Fibroblast of skin of right biceps (primary cell): ENCODE results near the gene ATR.
"Not testable (repeated sequence)": the region's sequence is repeated elsewhere in the genome, so short reads cannot be mapped to it uniquely, and the experiment has no call there.

ENCODE experiments used
- DNase-seq: peaks from one replicate; pipeline ENCODE4 v3.0.0-alpha.2; 2013

ATR gene

DNA sequence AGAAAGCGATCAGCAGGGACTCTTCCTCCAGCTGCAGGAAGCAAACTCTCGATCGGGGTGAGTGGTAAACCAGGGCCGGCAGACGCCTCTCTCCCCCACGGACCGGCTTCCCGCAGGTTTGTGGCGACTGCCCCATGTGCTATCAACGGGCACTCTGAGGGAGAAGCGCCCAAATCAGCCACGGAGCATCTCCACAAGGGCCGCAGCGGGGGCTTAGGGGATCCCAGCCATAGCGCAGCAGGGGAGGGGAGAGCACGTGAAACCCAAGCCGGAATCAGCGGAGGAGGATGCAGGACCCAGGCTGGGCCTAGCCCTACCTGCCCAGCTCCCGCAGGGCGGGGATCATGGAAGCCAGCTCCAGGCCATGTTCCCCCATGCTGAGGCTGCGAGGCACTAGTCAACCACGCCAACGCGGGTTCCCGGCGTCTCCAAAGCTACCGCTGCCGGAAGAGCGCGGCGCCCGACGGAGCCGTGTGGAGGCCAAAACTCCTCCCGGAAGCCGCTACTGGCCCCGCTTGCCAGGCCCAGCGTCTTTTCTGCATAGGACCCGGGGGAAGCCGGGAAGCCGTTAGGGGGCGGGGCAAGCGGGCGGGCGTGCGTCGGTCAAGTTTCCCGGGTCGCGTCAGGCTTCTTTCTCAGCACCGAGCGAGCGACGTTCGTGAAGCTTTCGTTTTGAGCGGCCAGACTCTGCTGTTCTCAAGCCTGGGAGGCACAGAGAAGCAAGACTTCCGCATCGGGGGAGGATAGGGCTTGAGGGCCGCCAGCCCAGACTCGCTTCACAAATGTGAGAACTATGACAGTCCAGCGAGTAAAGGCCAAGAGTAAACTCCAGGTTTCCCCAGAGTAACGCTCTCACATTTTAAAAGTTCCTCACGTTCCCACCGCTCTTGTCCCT is at the start of gene ATR:
TSS of gene ATR (minus strand) at position 405 of the 895 bp plus-strand sequence. CDS start at position 376, 29 bp downstream.
- DNase-seq, result peak; percentile 97

DNA sequence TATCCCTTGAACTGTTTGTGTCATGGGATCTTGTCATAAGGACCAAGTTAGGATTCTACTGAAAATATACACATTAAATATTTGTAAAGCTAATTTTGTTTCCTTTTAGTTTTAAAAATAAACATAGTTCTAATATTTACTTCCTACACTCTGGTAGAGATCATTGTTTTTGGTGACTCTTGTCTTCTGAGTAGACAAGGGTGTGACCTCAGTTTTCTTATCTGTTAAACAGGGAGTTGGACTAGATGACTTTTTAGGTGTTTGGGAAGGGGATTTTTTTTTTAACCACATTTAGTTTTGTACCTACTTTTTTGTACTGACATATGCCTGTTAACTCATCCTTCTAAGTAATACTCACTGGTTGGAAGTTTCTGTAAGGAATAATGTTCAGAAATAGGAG is 48.4 kb upstream of the ATR start:
- DNase-seq, result no peak

DNA sequence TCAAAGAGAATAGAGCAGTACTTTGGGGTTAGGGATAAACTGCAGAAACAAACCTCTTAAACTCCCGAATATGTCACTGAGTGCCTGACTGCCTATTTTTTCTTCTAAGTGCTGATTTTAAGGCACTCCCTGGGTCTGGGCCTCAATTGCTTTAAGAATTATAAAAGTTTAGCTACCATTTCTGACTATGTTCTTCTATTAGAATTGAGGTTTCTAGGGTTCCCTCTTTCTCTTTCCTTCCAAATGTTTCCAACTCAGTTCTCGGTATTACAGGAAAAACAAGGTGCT is 46.6 kb upstream of the ATR start:
- no peak for DNase-seq

DNA sequence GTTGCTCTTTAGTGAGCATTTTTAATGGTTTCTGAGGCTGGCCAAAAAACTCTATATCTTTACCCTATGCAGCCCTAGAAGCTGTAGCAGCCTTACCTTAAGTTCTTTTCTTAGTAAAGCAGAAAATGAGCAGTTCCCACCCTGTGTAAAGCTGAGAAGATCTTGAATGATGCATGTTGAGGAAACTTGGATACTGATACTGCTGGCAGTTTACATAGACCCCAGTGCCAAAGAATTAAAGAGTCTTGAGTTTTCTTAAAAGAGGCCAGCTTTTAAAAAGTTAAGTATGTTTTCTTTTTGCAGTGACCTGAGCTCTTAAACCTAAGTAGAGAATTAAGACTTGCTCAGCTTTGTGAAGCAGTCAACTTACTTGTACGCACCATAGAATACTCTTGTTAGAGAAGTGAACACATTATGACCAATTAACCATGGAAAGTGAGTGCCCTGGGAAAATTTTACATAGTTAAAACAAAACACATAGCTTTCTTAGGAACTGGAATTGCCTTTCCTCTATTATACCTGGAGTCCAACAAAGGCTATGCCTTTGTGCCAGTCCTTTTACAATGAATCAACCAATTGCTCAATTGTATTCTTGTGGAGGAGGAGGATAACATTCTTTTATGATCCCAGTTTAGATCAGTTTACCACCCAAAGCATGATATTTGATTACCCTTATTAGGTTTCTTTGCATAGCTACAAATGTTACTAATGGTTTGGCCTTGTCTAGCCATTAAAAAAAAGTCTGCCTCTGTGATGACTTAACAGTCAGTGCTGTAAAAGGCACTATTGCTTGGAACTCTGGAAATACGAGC is 46.0 kb upstream of the ATR start:
- DNase-seq, result no peak

DNA sequence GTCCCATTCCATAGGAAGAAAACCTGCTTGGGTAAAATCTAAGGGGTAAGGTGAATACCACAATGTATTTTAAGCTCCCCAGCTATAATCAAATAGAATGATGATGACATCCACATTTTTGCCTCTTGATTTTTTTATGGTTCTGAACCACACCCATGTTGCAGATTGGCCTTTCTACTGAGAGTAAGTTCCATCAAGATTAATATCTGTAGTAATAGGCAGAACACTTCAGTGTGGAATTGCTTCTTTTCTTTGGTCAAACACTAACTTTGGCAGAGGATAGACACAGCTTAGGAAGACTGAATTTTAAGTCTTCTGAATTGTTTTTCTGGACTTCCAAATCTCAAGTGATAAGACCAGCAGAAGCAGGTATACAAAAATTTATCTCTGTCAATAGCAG is 44.7 kb upstream of the ATR start:
- no peak for DNase-seq

DNA sequence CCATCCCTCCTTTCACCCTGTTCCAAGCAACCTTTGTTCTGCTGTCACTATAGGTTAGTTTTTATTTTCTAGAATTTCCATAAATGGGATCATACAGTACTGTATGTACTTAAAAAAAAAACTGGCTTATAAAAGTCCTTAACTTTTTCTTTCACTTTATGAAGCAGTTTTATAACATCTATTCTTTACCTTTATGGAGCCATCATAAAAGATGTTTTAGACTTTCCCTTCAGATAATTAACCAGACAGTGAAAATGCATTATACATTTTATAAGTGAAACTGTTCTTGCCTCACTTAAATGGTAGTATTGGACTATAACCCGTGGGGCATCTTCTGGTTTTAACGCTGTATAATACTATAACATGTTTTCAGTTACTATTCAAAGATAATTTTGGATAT is 43.9 kb upstream of the ATR start:
- no peak for DNase-seq

DNA sequence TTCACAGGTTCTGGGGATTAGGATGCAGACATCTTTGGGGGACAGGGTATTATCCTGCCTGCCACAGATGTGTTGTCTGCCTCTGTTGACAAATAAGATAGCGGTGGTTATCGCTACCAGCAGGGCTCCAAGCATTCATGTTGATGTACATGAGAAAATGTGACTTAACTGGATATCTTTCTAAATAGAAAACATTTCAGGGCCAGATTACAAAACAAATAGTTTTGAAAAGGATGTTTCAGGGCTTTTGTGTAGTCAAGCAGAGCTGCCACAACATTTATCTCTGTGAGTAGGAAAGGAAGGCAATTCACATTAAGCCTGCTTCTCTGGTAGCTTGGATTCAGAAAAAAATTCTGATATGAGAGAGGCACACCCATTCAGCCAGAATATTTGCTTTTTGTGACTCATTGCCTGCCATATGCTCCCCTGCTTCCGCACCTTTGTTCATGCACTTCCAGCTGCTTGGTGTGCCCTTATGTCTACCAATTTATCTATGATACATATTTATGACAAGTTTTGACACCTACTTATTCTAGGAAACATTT is 40.5 kb upstream of the ATR start:
- DNase-seq, result no peak

DNA sequence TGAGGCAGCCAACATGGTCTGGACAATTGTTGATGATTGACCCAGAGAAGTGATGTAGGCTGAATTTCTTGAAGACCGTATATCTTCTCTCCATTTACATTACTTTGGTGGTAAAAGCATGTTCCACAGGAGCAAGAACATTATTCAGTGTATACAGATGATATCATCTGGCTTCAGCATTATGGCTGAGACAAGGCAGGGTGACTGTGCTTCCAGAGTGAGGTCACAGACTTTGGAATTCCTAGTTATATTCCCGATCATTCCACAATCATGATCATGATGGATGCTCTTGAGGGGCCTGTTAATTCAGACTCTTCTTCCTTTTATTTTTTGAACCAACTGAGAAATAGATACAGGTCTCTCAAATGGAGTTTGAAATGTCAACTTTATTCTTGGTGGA is 36.6 kb upstream of the ATR start:
- DNase-seq, result peak; percentile 8

DNA sequence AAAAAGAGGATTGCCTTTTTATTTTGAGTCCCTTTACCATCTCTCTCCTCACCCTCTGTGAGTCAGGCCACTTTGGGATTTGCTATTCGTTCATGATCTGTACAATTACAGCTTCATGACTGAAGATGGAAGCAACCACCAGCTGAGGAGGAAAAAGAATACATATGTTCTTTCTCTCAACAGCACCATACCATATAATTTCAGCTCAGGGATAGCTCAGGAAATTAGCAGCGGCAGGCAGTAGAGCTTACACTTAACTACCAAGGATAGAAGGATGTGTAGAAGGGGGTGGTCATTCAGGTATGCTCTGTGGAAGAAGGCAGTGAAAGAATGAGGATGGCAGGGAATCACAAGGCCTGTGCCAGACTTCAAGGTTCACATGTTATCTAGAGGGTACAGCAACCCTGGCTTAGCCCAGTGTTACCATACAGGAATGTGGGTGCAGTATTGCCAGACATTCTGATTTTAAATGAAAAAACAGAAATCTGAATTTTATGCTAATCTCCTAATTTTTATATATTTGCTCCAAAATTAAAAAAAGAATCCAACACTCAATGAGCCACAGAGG is 35.6 kb upstream of the ATR start:
- DNase-seq, result no peak

DNA sequence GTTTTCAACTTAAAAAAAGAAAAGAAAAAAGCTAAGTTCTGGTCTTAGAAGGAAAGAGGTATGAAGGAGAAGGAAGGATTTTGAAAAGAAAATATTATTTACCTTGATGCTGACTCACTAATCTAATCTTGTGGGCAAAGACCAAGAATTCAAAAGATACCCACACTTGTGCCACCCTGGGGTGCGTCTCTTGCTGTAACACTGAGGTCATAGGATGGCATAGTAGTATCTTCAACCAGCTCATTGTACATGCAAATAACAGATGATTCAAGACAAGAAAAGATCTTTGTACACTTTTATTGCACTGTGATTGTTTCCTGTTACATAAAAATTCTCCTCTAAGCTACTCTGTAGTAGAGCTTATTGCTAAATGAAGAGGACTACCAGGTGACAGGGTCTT is 35.0 kb upstream of the ATR start:
- no peak for DNase-seq

DNA sequence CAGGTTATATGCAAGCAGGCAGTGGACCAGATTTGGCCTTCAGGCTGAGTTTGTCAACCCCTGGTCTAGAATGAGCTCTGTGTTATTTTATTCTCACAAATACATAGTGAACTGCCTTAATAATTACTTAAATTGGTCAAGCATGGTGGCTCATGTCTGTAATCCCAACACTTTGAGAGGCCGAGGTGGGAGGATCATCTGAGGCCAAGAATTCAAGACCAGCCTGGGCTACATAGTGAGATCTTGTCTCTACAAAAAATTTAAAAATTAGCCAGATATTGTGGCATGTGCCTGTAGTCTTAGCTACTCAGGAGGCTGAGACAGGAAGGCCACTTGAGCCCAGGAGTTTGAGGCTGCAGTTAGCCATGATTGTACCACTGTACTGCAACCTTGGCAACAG is 32.7 kb upstream of the ATR start:
- no peak for DNase-seq

DNA sequence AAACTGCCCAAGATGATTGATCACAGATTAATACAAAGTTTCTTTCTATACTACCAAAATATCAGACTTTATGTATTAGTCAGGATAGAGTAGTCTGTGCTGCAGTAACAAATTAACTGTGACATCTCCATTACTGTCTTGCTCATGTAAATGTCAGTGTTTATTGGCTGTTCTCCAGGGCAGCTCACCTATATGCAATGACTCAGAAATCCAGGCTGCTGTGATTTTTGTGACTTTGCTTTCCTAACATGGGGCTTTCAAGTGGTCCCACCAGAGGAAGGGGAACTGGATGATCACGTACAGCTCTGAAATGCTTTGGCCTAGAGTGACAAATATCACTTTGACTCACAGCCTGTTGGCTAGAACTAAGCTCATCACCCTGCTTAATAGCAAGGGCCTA is 30.6 kb upstream of the ATR start:
- no peak for DNase-seq

DNA sequence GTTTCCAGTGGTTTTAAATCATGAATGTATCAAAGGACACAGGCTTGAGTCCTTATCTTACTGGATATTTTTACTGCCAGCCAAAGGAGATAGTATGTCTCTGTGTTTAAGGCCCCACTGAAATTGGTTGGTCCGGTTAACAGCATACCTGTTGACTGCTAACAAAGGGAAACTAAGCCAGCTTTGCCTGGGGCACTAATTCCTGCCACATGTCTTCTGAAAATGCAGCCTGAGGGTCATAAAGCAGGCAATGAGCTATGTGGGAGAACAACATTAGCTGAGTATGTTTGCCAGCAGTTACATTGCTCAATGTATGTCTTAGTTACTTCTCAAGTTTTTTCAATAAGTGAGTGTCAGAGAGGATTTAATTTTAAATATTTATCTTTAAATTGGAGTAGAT is 30.1 kb upstream of the ATR start:
- no peak for DNase-seq

DNA sequence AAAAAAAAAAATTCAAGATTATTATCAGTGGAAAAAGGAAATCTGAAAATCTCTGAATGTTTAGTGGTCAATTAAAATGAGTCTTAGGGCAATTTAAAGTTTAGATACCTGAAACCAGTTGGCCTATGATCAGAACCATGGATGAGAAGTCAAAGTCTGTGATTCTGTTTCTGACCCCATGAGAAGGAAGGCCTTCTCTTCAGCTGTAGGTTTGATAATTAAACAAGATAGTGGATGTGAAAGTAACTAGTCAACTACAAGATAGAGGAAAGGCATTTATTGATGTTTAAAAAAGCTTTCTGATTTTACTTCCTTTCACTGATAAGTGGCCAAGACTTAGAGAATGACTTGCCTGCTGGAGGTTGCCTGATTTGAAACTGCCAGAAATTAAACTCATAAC is 26.4 kb upstream of the ATR start:
- no peak for DNase-seq

DNA sequence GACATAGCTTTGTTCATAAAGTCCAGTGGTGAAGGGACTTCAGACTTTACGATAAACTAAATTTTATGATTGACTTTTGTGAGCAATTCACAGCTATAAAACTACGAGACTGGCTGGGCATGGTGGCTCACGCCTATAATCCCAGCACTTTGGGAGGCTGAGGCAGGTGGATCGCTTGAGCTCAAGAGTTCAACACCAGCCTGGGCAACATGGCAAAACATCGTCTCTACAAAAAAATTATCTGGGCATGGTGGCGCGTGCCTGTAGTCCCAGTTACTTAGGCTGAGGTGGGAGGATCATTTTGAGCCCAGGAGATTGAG is 24.8 kb upstream of the ATR start:
- DNase-seq, result not testable (repeated sequence)

DNA sequence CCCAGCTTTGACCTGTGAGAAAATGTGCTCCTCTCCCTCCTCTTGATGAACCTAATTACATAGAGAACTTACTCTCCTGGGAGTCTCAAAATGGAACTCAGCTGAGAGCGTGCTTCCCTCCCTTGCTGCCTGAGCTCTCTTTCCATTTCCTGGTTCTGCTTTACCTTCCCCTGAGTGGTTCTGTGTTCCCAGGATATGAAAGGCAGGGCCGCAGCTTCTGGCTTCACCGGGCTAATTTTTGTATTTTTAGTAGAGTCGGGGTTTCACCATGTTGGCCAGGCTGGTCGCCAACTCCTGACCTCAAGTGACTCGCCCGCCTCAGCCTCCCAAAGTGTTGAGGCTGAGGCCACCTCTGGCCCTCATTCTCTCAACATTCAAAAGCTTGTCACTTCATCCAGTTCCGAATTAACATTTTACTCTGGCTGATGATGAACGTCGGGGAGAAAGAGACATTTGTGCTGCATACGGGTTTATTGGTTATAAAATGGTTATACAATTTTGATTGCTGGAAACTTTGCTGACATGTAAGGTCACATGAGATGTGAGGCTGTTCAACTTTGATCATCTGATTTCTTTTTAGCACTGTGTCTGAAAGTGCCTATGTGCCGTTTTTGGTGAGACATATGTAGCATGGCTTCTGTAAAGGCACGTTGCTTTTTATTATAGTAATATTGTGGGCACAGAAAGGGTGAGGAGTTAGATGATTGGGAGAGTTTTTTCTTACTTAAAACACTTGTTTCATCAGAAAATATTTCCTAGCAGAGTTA is 24.3 kb upstream of the ATR start:
- DNase-seq, result no peak

DNA sequence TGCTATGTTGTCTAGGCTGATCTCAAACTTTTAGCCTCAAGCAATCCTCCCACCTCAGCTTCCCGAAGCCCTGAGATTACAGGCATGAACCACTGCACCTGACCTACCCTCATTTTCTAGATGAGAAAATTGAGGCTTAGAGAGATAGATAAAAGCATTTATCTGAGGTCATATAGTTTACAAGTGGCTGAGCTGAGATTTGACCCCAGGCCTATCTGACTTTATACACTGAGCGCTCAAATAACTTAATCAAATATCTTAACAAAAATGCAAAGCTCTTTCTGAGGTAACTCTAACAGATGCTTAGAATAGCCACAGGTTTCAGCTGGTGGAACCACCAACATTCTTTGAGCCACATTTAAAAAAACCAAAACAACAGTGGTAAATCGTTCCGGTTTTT is 23.2 kb upstream of the ATR start:
- DNase-seq, result no peak

DNA sequence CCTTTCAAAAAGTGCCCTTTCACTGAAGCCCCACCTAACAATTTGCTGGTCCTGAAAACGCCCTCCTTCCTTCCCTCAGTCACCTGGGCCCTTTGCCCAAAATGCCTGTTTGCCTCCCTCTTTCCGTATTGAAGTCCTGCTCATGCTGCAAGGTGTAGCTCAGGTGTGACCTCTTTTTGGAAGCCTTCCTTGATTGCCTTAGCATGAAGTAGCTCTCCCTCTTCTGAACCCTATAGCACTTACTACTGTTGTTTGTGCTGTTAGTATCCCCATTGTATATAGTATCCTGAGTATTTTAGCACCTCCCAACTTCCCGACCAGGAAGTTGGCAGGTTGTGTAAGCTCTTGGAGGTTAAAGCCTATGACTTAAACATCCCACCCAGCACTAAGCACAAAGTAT is 19.4 kb upstream of the ATR start:
- DNase-seq, result no peak

DNA sequence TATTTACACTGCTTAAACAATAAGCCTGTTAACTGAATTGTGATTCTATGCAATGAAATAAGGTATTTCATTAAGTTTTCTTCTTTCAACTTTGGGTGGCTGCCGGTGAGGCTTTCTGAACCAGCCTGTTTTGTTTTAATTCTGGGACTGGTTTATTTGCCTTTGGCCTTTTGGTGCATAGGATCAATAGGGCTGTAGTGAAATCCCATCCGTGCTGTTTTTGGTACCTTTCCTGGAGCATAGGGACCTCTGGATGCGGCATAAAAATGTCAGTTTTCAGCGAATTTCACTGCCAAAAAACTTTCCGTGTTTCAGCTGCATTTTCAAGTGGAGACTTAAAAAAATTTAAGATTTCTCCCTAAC is 18.2 kb upstream of the ATR start:
- DNase-seq, result no peak

DNA sequence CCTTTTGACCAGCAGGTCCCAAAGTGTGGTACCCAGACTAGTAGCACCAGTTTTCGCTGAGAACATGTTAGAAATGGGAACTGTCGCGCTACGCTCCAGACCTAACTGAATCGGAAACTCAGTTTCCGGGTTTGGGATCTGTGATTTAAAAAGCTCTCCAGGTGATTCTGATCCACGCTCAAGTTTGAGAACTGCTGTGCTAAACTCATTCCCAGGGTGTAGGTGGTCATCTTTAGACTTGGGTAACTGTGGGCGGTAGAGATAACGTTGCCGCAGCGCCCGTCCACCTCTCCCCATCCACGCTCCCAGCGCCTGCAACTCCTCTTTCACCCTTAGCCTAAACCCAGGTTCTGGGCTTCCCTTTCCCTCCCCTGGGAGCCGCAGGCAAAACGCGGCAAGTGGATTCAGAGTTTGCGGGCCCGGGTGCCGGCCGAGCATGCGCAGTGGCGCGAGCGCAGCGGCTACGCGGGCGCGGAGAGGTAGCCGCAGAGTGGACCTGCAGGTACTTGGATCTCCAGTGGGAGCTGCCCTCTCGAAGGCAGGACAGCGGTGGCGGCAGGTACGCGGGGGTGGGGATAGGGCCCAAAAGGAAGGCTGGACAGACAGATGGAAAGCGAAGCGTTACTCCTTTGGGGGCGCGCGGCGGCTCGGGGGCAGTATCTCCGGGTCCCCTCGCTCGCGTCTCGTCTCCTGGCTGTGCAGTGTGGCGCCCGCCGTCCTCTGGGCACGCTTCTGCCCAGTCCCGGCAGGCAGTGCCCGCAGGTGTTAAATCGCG is 17.6 kb upstream of the ATR start, which contains the start of gene PLS1:
TSS of gene PLS1 (plus strand) at position 443 of the 775 bp plus-strand sequence. CDS start 67,845 bp downstream, outside the sequence.
- DNase-seq, result peak; percentile 79

DNA sequence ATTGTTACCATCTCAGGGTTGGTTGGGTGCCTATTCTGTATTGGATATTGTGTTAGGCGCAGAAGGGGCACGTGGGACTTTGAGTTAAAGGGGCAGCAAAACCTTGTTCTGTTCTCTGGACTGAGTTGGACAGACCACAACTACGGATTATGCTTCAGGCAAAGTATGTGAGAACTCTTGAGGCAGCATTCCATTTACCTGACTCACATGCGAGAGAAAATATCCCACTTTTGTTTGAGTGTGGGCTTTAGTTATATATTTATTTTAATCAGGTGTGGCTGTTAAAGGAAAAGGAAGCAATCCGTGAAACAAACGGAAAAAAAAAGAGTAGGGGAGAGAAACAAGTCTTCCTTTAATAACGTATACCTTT is 17.0 kb upstream of the ATR start:
- peak; percentile 89 for DNase-seq

DNA sequence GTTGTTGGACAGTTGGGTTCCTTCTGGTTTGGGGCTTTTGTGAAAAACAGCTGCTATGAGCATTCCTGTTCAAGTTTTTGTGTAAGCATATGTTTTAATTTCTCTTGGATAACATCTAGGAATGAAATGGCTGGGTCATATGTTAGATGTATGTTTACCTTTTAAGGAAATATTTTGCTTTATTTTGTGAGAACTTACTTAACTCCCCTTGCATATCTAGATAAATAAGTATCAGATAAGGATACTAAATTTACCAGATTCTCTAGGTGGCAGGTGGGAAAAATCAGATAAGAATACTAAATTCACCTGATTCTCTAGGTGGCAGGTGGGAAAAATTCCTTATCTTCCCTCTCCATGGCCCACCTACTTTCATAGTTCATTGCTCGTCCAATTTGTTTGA is 16.6 kb upstream of the ATR start:
- no peak for DNase-seq
